A673 (cell line): ENCODE measurements around the gene TRIM27.

Experiments
- CTCF ChIP-seq: fragments of 300-800, 200-600 bp; sonication (generic); conservative IDR thresholded peaks from 2 replicates; pipeline ENCODE4 v1.5.1; 2017; ENCODE audit warnings: low read depth, mild to moderate bottlenecking, antibody characterized with exemption, low read length, moderate library complexity, mixed read lengths
- EZH2 ChIP-seq: fragments of 200-600 bp; sonication (generic); IDR thresholded peaks from 2 replicates; pipeline ENCODE4 v1.6.1; 2017; ENCODE audit warnings: borderline replicate concordance, low read depth, mild to moderate bottlenecking, mixed read lengths, antibody characterized with exemption, low read length; ENCODE audit not compliant: poor library complexity, severe bottlenecking

GRCh38 chr6:28901831-28902230 lies 22.0 kb downstream of the TRIM27 start:
- TF ChIP-seq CTCF (no peak), EZH2 (no peak)
